ENCODE results near the gene C10orf143.

The C10orf143 gene

GRCh38 chr10:130110246-130111112 is at the start of gene C10orf143:
TSS of gene C10orf143 (minus strand) at chr10:130110830. CDS start at chr10:130110772, 58 bp downstream.
- peak within 1 kb of the TSS; percentile 96 to 98 for H3K4me3 Mint-ChIP-seq
- peak within 1 kb of the TSS; percentile 99 for H3K27ac Mint-ChIP-seq
- H3K4me1 Mint-ChIP-seq, result peaks cover 29 to 51% of the 10 kb centered on the region in 2 donors
- ATAC-seq (replicated peaks), result peak; percentile 82 to 87
- peak; percentile 98 for DNase-seq
- peaks cover 10 to 21% of the 10 kb centered on the region in 2 donors for H3K36me3 Mint-ChIP-seq
- H3K27me3 Mint-ChIP-seq, result no peaks in the 10 kb centered on the region
- H3K9me3 Mint-ChIP-seq, result peaks cover 0 to 2% of the 10 kb centered on the region in 2 donors

DNA sequence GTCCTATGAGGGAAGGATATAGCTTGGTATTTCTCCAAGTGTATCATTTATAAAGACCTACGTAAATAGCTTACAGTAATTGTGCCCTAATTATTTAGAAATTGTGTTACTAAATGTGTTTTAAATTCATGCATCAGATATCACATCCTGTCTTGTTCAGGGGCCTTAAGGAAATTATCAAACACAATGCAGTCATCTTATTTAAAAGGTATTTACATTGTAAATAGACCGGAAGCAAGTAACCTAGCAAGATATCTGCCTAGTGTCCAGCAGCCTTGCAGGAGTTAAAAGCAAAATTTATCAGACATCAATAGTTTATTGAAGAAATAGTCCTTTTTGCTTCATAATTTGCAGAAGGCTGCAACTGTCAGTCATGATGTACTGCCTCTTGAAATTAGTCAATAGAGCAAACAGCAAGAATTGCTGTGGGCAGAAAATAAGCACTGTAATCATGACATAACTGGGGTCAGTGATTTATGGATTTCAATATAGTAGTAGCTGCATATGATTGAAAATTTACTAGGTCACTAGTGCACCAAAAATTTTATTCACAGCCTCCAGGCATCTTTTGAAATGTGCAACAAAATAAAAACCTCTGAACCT is 48.7 kb upstream of the C10orf143 start:
- Mint-ChIP-seq H3K36me3 (peaks cover 26 to 40% of the 10 kb centered on the region in 2 donors), H3K9me3 (no peaks in the 10 kb centered on the region), H3K27ac (no peak overlapping the region), H3K27me3 (no peaks in the 10 kb centered on the region), H3K4me3 (no peak overlapping the region), H3K4me1 (peaks cover 21 to 26% of the 10 kb centered on the region in 2 donors)
- no peak for DNase-seq
- ATAC-seq (replicated peaks), result no peak

GRCh38 chr10:130146042-130146441 is 35.4 kb upstream of the C10orf143 start:
- Mint-ChIP-seq H3K27me3 (no peaks in the 10 kb centered on the region), H3K4me1 (peaks cover 24 to 30% of the 10 kb centered on the region in 2 donors), H3K4me3 (no peak overlapping the region), H3K27ac (no peak overlapping the region), H3K36me3 (peaks cover 21 to 39% of the 10 kb centered on the region in 2 donors), H3K9me3 (no peaks in the 10 kb centered on the region)
- DNase-seq (no peak), ATAC-seq (replicated peaks) (no peak)

GRCh38 chr10:130141878-130142277 is 31.2 kb upstream of the C10orf143 start:
- Mint-ChIP-seq H3K27me3 (no peaks in the 10 kb centered on the region), H3K9me3 (no peaks in the 10 kb centered on the region), H3K27ac (no peak overlapping the region), H3K4me3 (no peak overlapping the region), H3K4me1 (peaks cover 36 to 64% of the 10 kb centered on the region in 2 donors), H3K36me3 (peaks cover 15 to 33% of the 10 kb centered on the region in 2 donors)
- peak; percentile 48 to 54 for ATAC-seq (replicated peaks)
- no peak for DNase-seq

DNA sequence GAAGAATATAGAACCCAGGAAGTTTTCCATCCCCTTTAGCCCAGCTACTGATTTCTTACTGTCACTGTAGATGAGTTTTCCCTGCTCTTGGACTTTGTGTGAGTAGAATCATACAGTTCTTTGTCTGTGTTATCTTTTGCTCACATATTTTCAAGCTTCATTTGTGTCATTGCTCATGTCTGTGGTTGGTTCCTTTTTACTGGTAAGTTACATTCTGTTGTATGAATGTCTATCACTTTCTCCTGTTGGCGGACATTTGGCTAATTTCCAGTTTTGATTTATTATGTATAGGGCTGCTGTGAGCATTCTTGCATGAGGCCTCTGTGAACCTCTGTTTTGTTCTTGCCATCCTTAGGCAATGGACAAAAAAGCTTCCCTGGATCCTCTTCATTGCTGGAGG is 30.8 kb upstream of the C10orf143 start:
- ATAC-seq (replicated peaks) (no peak), DNase-seq (no peak)
- H3K4me3 Mint-ChIP-seq, result peak overlapping the region; percentile 13 to 37
- no peak overlapping the region for H3K27ac Mint-ChIP-seq
- H3K9me3 Mint-ChIP-seq, result no peaks in the 10 kb centered on the region
- no peaks in the 10 kb centered on the region for H3K27me3 Mint-ChIP-seq
- peaks cover 36 to 62% of the 10 kb centered on the region in 2 donors for H3K4me1 Mint-ChIP-seq
- H3K36me3 Mint-ChIP-seq, result peaks cover 15 to 33% of the 10 kb centered on the region in 2 donors

DNA sequence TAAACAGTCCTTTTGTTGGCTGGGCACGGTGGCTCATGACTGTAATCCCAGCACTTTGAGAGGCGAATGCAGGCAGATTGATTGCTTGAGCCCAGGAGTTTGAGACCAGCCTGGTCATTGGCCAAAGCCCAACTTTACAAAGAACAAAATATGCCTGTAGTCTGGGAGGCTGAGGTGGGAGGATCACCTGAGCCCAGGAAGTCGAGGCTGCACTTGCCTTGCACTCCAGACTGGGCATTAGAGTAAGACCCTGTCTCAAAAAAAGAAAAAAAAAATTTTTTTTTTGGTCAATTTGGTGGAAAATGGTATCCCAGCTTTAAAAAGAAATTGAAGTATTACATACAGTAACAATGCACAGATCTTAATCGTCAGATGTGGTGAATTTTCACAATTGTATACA is 30.4 kb upstream of the C10orf143 start:
- Mint-ChIP-seq H3K9me3 (no peaks in the 10 kb centered on the region), H3K27ac (no peak overlapping the region), H3K36me3 (peaks cover 12 to 29% of the 10 kb centered on the region in 2 donors), H3K4me1 (peaks cover 32 to 58% of the 10 kb centered on the region in 2 donors), H3K27me3 (no peaks in the 10 kb centered on the region), H3K4me3 (no peak overlapping the region)
- no peak for ATAC-seq (replicated peaks)
- no peak for DNase-seq

DNA sequence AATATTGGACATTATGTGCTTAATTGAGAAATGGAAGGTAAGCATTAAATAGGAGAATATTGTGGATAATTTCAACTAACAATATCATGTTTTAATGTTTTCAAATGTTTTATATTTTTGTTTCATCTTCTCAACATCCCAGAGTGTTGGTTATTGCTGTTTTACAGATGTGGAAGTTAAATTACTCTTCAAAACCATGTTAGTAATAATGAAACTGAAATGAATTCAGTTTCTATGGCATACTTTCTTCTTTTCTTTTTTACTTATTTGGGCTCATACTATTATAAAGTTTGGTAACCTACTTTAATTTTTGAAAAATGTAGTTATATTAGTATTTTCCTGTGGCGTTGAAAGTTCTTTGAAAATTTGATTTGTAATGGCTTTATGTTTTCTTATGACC is 29.8 kb upstream of the C10orf143 start:
- no peak for DNase-seq
- Mint-ChIP-seq H3K4me3 (no peak overlapping the region), H3K27me3 (no peaks in the 10 kb centered on the region), H3K27ac (no peak overlapping the region), H3K9me3 (no peaks in the 10 kb centered on the region), H3K36me3 (peaks cover 9 to 26% of the 10 kb centered on the region in 2 donors), H3K4me1 (peaks cover 31 to 60% of the 10 kb centered on the region in 2 donors)
- no peak for ATAC-seq (replicated peaks)

GRCh38 chr10:130138479-130138866 is 27.8 kb upstream of the C10orf143 start:
- H3K27me3 Mint-ChIP-seq, result peaks cover 6 to 8% of the 10 kb centered on the region in 2 donors
- peak overlapping the region; percentile 84 to 98 for H3K4me3 Mint-ChIP-seq
- no peaks in the 10 kb centered on the region for H3K9me3 Mint-ChIP-seq
- no peak for ATAC-seq (replicated peaks)
- H3K27ac Mint-ChIP-seq, result peak overlapping the region; percentile 75
- H3K4me1 Mint-ChIP-seq, result peaks cover 37 to 67% of the 10 kb centered on the region in 2 donors
- no peak for DNase-seq
- peaks cover 9 to 26% of the 10 kb centered on the region in 2 donors for H3K36me3 Mint-ChIP-seq

DNA sequence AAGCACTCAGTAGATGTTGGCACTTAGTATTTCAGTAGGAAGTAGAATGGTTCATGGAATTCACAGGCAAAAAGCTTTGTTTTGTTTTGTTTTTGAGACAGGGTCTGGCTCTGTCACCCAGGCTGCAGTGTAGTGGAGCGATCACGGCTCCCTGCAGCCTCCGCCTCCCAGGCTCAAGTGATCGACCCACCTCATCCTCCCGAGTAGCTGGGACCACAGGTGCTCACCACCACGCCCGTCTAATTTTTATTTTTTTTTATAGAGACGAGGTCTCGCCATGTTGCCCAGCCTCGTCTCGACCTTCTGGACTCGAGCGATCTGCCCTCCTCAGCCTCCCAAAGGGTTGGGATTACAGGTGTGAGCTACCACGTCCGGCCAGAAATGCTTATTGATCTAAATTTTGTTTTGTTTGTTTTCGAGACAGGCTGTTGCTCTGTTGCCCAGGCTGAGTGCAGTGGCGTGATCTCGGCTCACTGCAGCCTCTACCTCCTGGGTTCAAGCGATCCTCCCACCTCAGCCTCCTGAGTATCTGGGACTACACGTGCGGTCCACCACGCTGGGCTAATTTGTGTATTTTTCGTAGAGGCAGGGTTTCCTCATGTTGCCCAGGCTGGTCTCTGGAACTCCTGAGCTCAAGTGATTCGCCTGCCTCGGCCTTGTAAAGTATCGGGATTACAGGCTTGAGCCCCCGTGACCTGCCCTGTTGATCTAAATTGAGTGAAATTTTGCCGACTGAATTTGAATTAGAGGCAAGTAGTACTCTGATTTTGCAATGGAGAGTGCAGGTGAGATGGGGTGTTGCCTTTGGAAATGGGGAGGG is 27.2 kb upstream of the C10orf143 start:
- DNase-seq, result no peak
- Mint-ChIP-seq H3K9me3 (no peaks in the 10 kb centered on the region), H3K4me1 (peaks cover 34 to 66% of the 10 kb centered on the region in 2 donors), H3K36me3 (peaks cover 8 to 22% of the 10 kb centered on the region in 2 donors), H3K27ac (peak overlapping the region; percentile 75), H3K4me3 (peak overlapping the region; percentile 84 to 98), H3K27me3 (peaks cover 6 to 8% of the 10 kb centered on the region in 2 donors)
- no peak for ATAC-seq (replicated peaks)

GRCh38 chr10:130137090-130137448 is 26.4 kb upstream of the C10orf143 start:
- Mint-ChIP-seq H3K27ac (peak overlapping the region; percentile 56), H3K36me3 (peaks cover 3 to 14% of the 10 kb centered on the region in 2 donors), H3K9me3 (no peaks in the 10 kb centered on the region), H3K4me1 (peaks cover 26 to 58% of the 10 kb centered on the region in 2 donors), H3K4me3 (peak overlapping the region; percentile 84 to 98), H3K27me3 (peaks cover 8 to 9% of the 10 kb centered on the region in 2 donors)
- DNase-seq, result no peak
- ATAC-seq (replicated peaks), result peak in 1 of 2 donors; percentile 6

DNA sequence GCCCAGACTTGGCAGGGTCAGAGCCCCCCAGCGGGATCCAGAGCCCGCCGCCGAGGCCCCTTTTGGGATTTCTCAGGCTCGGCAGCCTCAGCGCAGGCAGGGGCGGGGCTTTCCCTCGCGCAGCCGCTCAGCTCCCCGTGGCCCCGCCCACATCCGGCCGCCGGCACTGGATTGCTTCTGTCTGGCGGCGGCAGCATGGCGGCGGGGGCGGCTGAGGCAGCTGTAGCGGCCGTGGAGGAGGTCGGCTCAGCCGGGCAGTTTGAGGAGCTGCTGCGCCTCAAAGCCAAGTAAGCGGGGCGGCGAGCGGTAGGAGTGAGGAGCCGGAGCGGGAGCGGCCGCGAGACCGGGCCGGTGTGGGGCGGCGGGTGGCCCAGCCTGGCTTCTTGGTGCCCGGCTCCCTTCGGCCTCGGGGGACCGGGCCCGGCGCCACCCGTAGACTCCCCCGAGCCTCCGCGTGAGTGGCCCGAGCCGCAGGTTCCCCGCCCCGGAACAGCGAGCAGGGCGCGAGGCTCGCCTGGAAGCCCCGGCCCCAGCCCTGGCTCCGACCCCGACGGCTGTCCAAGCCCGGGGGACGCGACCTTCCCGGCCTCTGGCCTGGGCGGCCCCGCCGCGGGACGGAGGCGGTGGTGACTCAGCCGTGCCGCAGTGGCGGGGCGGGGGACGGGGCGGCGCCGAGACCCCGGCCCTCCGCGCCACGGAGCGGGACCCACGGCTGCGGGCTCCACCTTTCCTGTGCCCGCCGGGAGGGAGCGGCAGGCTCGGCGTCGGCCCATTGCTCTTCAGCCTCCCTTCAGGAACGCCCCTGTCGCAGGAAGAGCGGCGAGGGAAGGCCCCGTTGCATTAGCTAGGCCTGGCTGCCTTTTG is 25.8 kb upstream of the C10orf143 start, which contains the start of gene GLRX3:
TSS of gene GLRX3 (plus strand) at position 166 of the 864 bp plus-strand sequence. CDS start at position 196, 30 bp downstream.
- DNase-seq (peak; percentile 81), ATAC-seq (replicated peaks) (peak; percentile 87 to 90)
- H3K27me3 Mint-ChIP-seq, result peaks cover 14% of the 10 kb centered on the region in 2 donors
- peaks cover 3 to 10% of the 10 kb centered on the region in 2 donors for H3K36me3 Mint-ChIP-seq
- H3K4me1 Mint-ChIP-seq, result peaks cover 21 to 51% of the 10 kb centered on the region in 2 donors
- H3K27ac Mint-ChIP-seq, result peak within 1 kb of the TSS; percentile 97
- H3K4me3 Mint-ChIP-seq, result peak within 1 kb of the TSS; percentile 96 to 98
- no peaks in the 10 kb centered on the region for H3K9me3 Mint-ChIP-seq

- peaks cover 19 to 22% of the 10 kb centered on the region in 2 donors for H3K27me3 Mint-ChIP-seq
- H3K36me3 Mint-ChIP-seq, result peaks cover 3 to 8% of the 10 kb centered on the region in 2 donors
- no peak for DNase-seq
- H3K4me3 Mint-ChIP-seq, result peak overlapping the region; percentile 96 to 98
- H3K9me3 Mint-ChIP-seq, result no peaks in the 10 kb centered on the region
- H3K4me1 Mint-ChIP-seq, result peaks cover 20 to 44% of the 10 kb centered on the region in 2 donors
- peak overlapping the region; percentile 76 for H3K27ac Mint-ChIP-seq
- peak; percentile 18 to 20 for ATAC-seq (replicated peaks)
Measured at GRCh38 chr10:130135676-130136225, 25.1 kb upstream of the C10orf143 start.

DNA sequence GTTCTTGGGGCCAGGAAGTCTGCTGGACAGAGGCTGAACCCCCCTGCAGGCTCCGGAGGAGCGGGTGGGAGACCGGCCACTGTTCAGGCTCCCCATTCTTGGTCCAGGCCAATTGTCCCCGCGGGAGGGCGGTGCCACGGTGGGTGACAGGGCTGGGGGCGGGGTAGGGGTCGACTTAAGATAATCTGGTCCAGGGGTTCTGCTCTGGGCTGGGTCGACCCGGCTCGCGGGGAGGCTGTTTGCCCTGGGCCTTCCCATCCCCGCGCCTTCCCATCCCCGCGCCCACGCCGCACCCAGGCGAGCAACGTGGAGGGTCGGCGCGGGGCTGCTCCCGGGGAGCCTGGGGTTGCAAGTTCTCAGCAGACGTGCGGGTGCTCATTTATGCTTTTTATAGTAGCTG is 18.3 kb upstream of the C10orf143 start:
- no peak overlapping the region for H3K27ac Mint-ChIP-seq
- H3K4me1 Mint-ChIP-seq, result peaks cover 4 to 6% of the 10 kb centered on the region in 2 donors
- no peaks in the 10 kb centered on the region for H3K9me3 Mint-ChIP-seq
- no peak overlapping the region for H3K4me3 Mint-ChIP-seq
- DNase-seq (no peak), ATAC-seq (replicated peaks) (no peak)
- no peaks in the 10 kb centered on the region for H3K36me3 Mint-ChIP-seq
- peaks cover 38 to 64% of the 10 kb centered on the region in 2 donors for H3K27me3 Mint-ChIP-seq

Data from stimulated activated naive B cell treated with anti-CD40 and anti-IgM and Interleukin-4, amounts not matched to agents 10 μg/mL and 1 μg/mL and 100 μg/mL, for 72 hours (primary cell).